Measurements from ENCODE around the gene DEFB132.

DNA sequence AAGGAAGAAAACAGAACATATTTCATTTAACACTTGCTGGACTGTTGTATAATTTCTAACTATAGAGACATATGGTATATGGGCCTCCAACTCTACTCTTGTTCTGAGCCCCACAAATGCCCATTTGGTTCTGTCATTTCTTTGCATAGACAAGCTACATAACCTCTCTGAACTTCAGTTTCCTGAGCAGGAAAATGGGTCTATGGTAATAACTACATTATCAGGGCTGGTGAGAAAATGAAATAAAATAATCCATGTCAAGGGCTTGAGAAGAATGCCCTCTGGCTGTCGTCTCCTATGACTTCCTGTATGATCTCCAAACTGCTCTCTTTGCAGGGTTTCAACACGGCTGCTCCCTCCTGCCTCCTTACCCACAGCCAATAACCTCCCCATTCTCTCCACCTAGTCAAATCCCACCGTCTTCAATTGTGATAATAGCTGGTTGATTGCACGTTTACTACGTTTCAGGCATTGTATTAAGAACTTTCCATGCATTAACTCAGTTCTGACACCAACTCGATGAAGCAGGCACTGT is 51.8 kb downstream of the DEFB132 start:
- TF ChIP-seq, protein P1, sequence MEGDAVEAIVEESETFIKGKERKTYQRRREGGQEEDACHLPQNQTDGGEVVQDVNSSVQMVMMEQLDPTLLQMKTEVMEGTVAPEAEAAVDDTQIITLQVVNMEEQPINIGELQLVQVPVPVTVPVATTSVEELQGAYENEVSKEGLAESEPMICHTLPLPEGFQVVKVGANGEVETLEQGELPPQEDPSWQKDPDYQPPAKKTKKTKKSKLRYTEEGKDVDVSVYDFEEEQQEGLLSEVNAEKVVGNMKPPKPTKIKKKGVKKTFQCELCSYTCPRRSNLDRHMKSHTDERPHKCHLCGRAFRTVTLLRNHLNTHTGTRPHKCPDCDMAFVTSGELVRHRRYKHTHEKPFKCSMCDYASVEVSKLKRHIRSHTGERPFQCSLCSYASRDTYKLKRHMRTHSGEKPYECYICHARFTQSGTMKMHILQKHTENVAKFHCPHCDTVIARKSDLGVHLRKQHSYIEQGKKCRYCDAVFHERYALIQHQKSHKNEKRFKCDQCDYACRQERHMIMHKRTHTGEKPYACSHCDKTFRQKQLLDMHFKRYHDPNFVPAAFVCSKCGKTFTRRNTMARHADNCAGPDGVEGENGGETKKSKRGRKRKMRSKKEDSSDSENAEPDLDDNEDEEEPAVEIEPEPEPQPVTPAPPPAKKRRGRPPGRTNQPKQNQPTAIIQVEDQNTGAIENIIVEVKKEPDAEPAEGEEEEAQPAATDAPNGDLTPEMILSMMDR (conservative IDR thresholded peaks at IDR 0.05 in 1 of 2, IDR thresholded peaks at IDR 0.05 in 1 of 2; ENCODE audit: low read depth in 1 of 2, low read length in 2 of 2) = peak in 1 of 2 donors; percentile 30
- TF ChIP-seq EZH2 (IDR thresholded peaks at IDR 0.05; ENCODE audit: low read length, missing control alignments) = no peak

Measured in fibroblast of lung (primary cell).